Activated T-helper 17 cell treated with anti-CD3 and anti-CD28 coated beads, Interleukin-2, amount 50 U/mL, for 72 hours (primary cell): ENCODE measurements around the gene PRDM15. TPM values are rescaled to one million over a fixed set of nuclear protein-coding genes. Genes with fewer than 3 reads are reported as not detected.

Experiments used
- ATAC-seq: fragments of 150-1000 bp; cut with Tn5 transposase; replicated peaks from 2 replicates; pipeline ENCODE4 v1.10.0; 2021; ENCODE audit warnings: mild to moderate bottlenecking, moderate library complexity
- H3K27ac Mint-ChIP-seq: one replicate; pipeline ENCODE4 v1.8.0; 2022; ENCODE audit warnings: mixed read lengths
- H3K27me3 Mint-ChIP-seq: one replicate; pipeline ENCODE4 v1.8.0; 2022; ENCODE audit warnings: mixed read lengths
- H3K36me3 Mint-ChIP-seq: one replicate; pipeline ENCODE4 v1.8.0; 2022; ENCODE audit warnings: low read depth, mild to moderate bottlenecking, mixed read lengths
- H3K4me1 Mint-ChIP-seq: one replicate; pipeline ENCODE4 v1.8.0; 2022; ENCODE audit warnings: mixed read lengths
- H3K4me3 Mint-ChIP-seq: one replicate; pipeline ENCODE4 v1.8.0; 2022; ENCODE audit warnings: mild to moderate bottlenecking, mixed read lengths
- H3K9me3 Mint-ChIP-seq: one replicate; pipeline ENCODE4 v1.8.0; 2022; ENCODE audit warnings: mixed read lengths
- total RNA-seq, 2 donors: library from RNA; stranded (reverse); gene quantifications; one replicate each; pipeline ENCODE4 v1.2.3, GENCODE V29; 2022

The PRDM15 gene
- total RNA-seq, 2 donors from 2014 or later: 17.1 to 17.6 TPM

- Mint-ChIP-seq H3K4me1 (peaks cover 9% of the 10 kb centered on the region), H3K4me3 (no peak overlapping the region), H3K27me3 (no peaks in the 10 kb centered on the region), H3K27ac (no peak overlapping the region), H3K36me3 (peaks cover 7% of the 10 kb centered on the region), H3K9me3 (no peaks in the 10 kb centered on the region)
- ATAC-seq: no peak
These were observed 11.8 kb downstream of the PRDM15 start for GRCh38 chr21:41867313-41867712.

GRCh38 chr21:41866274-41866809 is 12.8 kb downstream of the PRDM15 start:
- Mint-ChIP-seq H3K4me3 (no peak overlapping the region), H3K27ac (peak overlapping the region; percentile 64), H3K4me1 (peaks cover 16% of the 10 kb centered on the region), H3K27me3 (no peaks in the 10 kb centered on the region), H3K9me3 (no peaks in the 10 kb centered on the region), H3K36me3 (peaks cover 7% of the 10 kb centered on the region)
- ATAC-seq: no peak

GRCh38 chr21:41865002-41865777 is 14.0 kb downstream of the PRDM15 start:
- Mint-ChIP-seq H3K27ac (peak overlapping the region; percentile 64), H3K9me3 (no peaks in the 10 kb centered on the region), H3K27me3 (no peaks in the 10 kb centered on the region), H3K36me3 (peaks cover 7% of the 10 kb centered on the region), H3K4me3 (no peak overlapping the region), H3K4me1 (peaks cover 17% of the 10 kb centered on the region)
- peak; percentile 59 for ATAC-seq

GRCh38 chr21:41864311-41865001 is 14.7 kb downstream of the PRDM15 start:
- ATAC-seq: no peak
- Mint-ChIP-seq H3K4me3 (no peak overlapping the region), H3K4me1 (peaks cover 17% of the 10 kb centered on the region), H3K27me3 (no peaks in the 10 kb centered on the region), H3K27ac (no peak overlapping the region), H3K9me3 (no peaks in the 10 kb centered on the region), H3K36me3 (peaks cover 6% of the 10 kb centered on the region)

GRCh38 chr21:41863439-41863740 is 15.8 kb downstream of the PRDM15 start:
- no peaks in the 10 kb centered on the region for H3K9me3 Mint-ChIP-seq
- no peak overlapping the region for H3K4me3 Mint-ChIP-seq
- peak overlapping the region; percentile 36 for H3K27ac Mint-ChIP-seq
- H3K27me3 Mint-ChIP-seq: no peaks in the 10 kb centered on the region
- ATAC-seq: no peak
- H3K36me3 Mint-ChIP-seq: peaks cover 15% of the 10 kb centered on the region
- H3K4me1 Mint-ChIP-seq: peaks cover 17% of the 10 kb centered on the region

GRCh38 chr21:41861987-41862386 is 17.2 kb downstream of the PRDM15 start:
- Mint-ChIP-seq H3K9me3 (no peaks in the 10 kb centered on the region), H3K27me3 (no peaks in the 10 kb centered on the region), H3K4me3 (no peak overlapping the region), H3K36me3 (peaks cover 26% of the 10 kb centered on the region), H3K27ac (peak overlapping the region; percentile 36), H3K4me1 (peaks cover 21% of the 10 kb centered on the region)
- ATAC-seq: no peak

- Mint-ChIP-seq H3K27ac (peak overlapping the region; percentile 36), H3K4me3 (no peak overlapping the region), H3K36me3 (peaks cover 33% of the 10 kb centered on the region), H3K27me3 (no peaks in the 10 kb centered on the region), H3K4me1 (peaks cover 21% of the 10 kb centered on the region), H3K9me3 (no peaks in the 10 kb centered on the region)
- ATAC-seq: no peak
These were observed 17.9 kb downstream of the PRDM15 start for GRCh38 chr21:41861255-41861654.

GRCh38 chr21:41859297-41859980 is 19.7 kb downstream of the PRDM15 start:
- Mint-ChIP-seq H3K4me3 (no peak overlapping the region), H3K9me3 (no peaks in the 10 kb centered on the region), H3K27ac (no peak overlapping the region), H3K27me3 (no peaks in the 10 kb centered on the region), H3K4me1 (peaks cover 12% of the 10 kb centered on the region), H3K36me3 (peaks cover 45% of the 10 kb centered on the region)
- no peak for ATAC-seq

GRCh38 chr21:41858466-41859296 is 20.5 kb downstream of the PRDM15 start:
- H3K9me3 Mint-ChIP-seq: no peaks in the 10 kb centered on the region
- H3K27me3 Mint-ChIP-seq: no peaks in the 10 kb centered on the region
- peaks cover 53% of the 10 kb centered on the region for H3K36me3 Mint-ChIP-seq
- H3K4me3 Mint-ChIP-seq: no peak overlapping the region
- no peak for ATAC-seq
- peaks cover 12% of the 10 kb centered on the region for H3K4me1 Mint-ChIP-seq
- no peak overlapping the region for H3K27ac Mint-ChIP-seq

GRCh38 chr21:41857771-41858300 is 21.3 kb downstream of the PRDM15 start:
- Mint-ChIP-seq H3K36me3 (peaks cover 61% of the 10 kb centered on the region), H3K9me3 (no peaks in the 10 kb centered on the region), H3K27me3 (no peaks in the 10 kb centered on the region), H3K27ac (no peak overlapping the region), H3K4me1 (peaks cover 12% of the 10 kb centered on the region), H3K4me3 (no peak overlapping the region)
- no peak for ATAC-seq

GRCh38 chr21:41856572-41856971 is 22.6 kb downstream of the PRDM15 start:
- Mint-ChIP-seq H3K36me3 (peaks cover 70% of the 10 kb centered on the region), H3K27me3 (no peaks in the 10 kb centered on the region), H3K4me1 (peaks cover 8% of the 10 kb centered on the region)

GRCh38 chr21:41854426-41854995 is 24.6 kb downstream of the PRDM15 start:
- H3K27ac Mint-ChIP-seq: no peak overlapping the region

More at GRCh38 chr21:41856572-41856971, 22.6 kb downstream of the PRDM15 start:
- peak overlapping the region; percentile 56 for H3K27ac Mint-ChIP-seq
- no peaks in the 10 kb centered on the region for H3K9me3 Mint-ChIP-seq
- no peak overlapping the region for H3K4me3 Mint-ChIP-seq
- ATAC-seq: no peak

GRCh38 chr21:41852929-41853320 is 26.2 kb downstream of the PRDM15 start:
- Mint-ChIP-seq H3K4me3 (no peak overlapping the region), H3K4me1 (peaks cover 3% of the 10 kb centered on the region), H3K36me3 (peaks cover 88% of the 10 kb centered on the region), H3K27me3 (no peaks in the 10 kb centered on the region), H3K27ac (no peak overlapping the region), H3K9me3 (no peaks in the 10 kb centered on the region)
- no peak for ATAC-seq

More at GRCh38 chr21:41854426-41854995, 24.6 kb downstream of the PRDM15 start:
- H3K27me3 Mint-ChIP-seq: no peaks in the 10 kb centered on the region
- H3K36me3 Mint-ChIP-seq: peaks cover 84% of the 10 kb centered on the region
- no peak for ATAC-seq
- H3K9me3 Mint-ChIP-seq: no peaks in the 10 kb centered on the region
- H3K4me1 Mint-ChIP-seq: peaks cover 5% of the 10 kb centered on the region
- no peak overlapping the region for H3K4me3 Mint-ChIP-seq
